Liver (tissue), 3 donors: ENCODE results near the gene KRTAP1-1.

Experiments
- GABPA ChIP-seq, 2 donors: IDR thresholded peaks in 1 of 2; conservative IDR thresholded peaks in 1 of 2; 2 replicates each; pipeline ENCODE4 v1.6.1; 2016; ENCODE audit warnings: antibody characterized with exemption in 2 of 2, mild to moderate bottlenecking in 1 of 2, moderate library complexity in 1 of 2
- HNF4G ChIP-seq: IDR thresholded peaks from 2 replicates; pipeline ENCODE4 v1.6.1; 2016; ENCODE audit warnings: antibody characterized with exemption
- MAX ChIP-seq: IDR thresholded peaks from 2 replicates; pipeline ENCODE4 v1.6.1; 2016; ENCODE audit warnings: antibody characterized with exemption
- RAD21 ChIP-seq, 2 donors: IDR thresholded peaks; 2 replicates each; pipeline ENCODE4 v1.6.1; 2016; ENCODE audit warnings: antibody characterized with exemption in 2 of 2, mild to moderate bottlenecking in 2 of 2
- RXRA ChIP-seq, 2 donors: IDR thresholded peaks; 2 replicates each; pipeline ENCODE4 v1.6.1; 2017 to 2018; ENCODE audit warnings: antibody characterized with exemption in 2 of 2, mild to moderate bottlenecking in 1 of 2
- TAF1 ChIP-seq: conservative IDR thresholded peaks from 2 replicates; pipeline ENCODE4 v1.6.1; 2016; ENCODE audit warnings: antibody characterized with exemption, mild to moderate bottlenecking
- YY1 ChIP-seq: IDR thresholded peaks from 2 replicates; pipeline ENCODE4 v1.6.1; 2016; ENCODE audit warnings: antibody characterized with exemption, mild to moderate bottlenecking
- ZBTB33 ChIP-seq: IDR thresholded peaks from 2 replicates; pipeline ENCODE4 v1.6.1; 2016; ENCODE audit warnings: antibody characterized with exemption
- TF ChIP-seq, protein P1 (sequence below): IDR thresholded peaks from 2 replicates; pipeline ENCODE4 v1.6.1; 2016; ENCODE audit warnings: antibody characterized with exemption
- TF ChIP-seq, protein P2 (sequence below): fragments of 150-350 bp; IDR thresholded peaks from 2 replicates; pipeline ENCODE4 v1.5.1; 2017; ENCODE audit warnings: improper control_type of control experiment, low read depth, low read length; ENCODE audit not compliant: missing input control
- TF ChIP-seq, protein P3 (sequence below): IDR thresholded peaks from 2 replicates; pipeline ENCODE4 v1.6.1; 2016; ENCODE audit warnings: antibody characterized with exemption, mild to moderate bottlenecking
- donor health status: healthy.
- donor health status: healthy.

- TF ChIP-seq, protein P1, sequence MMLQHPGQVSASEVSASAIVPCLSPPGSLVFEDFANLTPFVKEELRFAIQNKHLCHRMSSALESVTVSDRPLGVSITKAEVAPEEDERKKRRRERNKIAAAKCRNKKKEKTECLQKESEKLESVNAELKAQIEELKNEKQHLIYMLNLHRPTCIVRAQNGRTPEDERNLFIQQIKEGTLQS: no peak
- TF ChIP-seq, protein P2, sequence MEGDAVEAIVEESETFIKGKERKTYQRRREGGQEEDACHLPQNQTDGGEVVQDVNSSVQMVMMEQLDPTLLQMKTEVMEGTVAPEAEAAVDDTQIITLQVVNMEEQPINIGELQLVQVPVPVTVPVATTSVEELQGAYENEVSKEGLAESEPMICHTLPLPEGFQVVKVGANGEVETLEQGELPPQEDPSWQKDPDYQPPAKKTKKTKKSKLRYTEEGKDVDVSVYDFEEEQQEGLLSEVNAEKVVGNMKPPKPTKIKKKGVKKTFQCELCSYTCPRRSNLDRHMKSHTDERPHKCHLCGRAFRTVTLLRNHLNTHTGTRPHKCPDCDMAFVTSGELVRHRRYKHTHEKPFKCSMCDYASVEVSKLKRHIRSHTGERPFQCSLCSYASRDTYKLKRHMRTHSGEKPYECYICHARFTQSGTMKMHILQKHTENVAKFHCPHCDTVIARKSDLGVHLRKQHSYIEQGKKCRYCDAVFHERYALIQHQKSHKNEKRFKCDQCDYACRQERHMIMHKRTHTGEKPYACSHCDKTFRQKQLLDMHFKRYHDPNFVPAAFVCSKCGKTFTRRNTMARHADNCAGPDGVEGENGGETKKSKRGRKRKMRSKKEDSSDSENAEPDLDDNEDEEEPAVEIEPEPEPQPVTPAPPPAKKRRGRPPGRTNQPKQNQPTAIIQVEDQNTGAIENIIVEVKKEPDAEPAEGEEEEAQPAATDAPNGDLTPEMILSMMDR: no peak
- no peak for TF ChIP-seq RAD21 (IDR thresholded peaks at IDR 0.05)
- no peak for TF ChIP-seq YY1
- TF ChIP-seq, protein P3, sequence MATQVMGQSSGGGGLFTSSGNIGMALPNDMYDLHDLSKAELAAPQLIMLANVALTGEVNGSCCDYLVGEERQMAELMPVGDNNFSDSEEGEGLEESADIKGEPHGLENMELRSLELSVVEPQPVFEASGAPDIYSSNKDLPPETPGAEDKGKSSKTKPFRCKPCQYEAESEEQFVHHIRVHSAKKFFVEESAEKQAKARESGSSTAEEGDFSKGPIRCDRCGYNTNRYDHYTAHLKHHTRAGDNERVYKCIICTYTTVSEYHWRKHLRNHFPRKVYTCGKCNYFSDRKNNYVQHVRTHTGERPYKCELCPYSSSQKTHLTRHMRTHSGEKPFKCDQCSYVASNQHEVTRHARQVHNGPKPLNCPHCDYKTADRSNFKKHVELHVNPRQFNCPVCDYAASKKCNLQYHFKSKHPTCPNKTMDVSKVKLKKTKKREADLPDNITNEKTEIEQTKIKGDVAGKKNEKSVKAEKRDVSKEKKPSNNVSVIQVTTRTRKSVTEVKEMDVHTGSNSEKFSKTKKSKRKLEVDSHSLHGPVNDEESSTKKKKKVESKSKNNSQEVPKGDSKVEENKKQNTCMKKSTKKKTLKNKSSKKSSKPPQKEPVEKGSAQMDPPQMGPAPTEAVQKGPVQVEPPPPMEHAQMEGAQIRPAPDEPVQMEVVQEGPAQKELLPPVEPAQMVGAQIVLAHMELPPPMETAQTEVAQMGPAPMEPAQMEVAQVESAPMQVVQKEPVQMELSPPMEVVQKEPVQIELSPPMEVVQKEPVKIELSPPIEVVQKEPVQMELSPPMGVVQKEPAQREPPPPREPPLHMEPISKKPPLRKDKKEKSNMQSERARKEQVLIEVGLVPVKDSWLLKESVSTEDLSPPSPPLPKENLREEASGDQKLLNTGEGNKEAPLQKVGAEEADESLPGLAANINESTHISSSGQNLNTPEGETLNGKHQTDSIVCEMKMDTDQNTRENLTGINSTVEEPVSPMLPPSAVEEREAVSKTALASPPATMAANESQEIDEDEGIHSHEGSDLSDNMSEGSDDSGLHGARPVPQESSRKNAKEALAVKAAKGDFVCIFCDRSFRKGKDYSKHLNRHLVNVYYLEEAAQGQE: no peak
- TF ChIP-seq GABPA (IDR thresholded peaks at IDR 0.05 in 1 of 2, conservative IDR thresholded peaks at IDR 0.05 in 1 of 2): no peak
- TF ChIP-seq TAF1: no peak
- TF ChIP-seq MAX: no peak
- no peak for TF ChIP-seq ZBTB33
- no peak for TF ChIP-seq RXRA (IDR thresholded peaks at IDR 0.05)
- TF ChIP-seq HNF4G: no peak
These were observed 24.6 kb downstream of the KRTAP1-1 start for GRCh38 chr17:41016578-41017215.
